OCI-LY7 (cell line): ENCODE data around the gene CUEDC1. TPM values are rescaled to one million over a fixed set of nuclear protein-coding genes. Genes with fewer than 3 reads are reported as not detected.

ENCODE experiments used
- BruUV-seq: library from RNA; stranded (reverse); fragments of 400-500 nt; replicated peaks from 2 replicates; lab custom pipeline; 2021; lab: Mats Ljungman, UMichigan
- CTCF ChIA-PET: fragments of 300-600 bp; sonication (Branson Sonifier 250); formaldehyde crosslinking; loops from one replicate; lab custom pipeline; 2022; ENCODE audit warnings: antibody characterized with exemption; ENCODE audit not compliant: unreplicated experiment; lab: Charles Lee
- POLR2A ChIA-PET: fragments of 300-600 bp; sonication (Branson Sonifier 250); formaldehyde crosslinking; loops from one replicate; lab custom pipeline; 2022; ENCODE audit warnings: antibody characterized with exemption; lab: Charles Lee
- DNase-seq: peaks from one replicate; pipeline ENCODE4 v3.0.0-alpha.2; 2015; ENCODE audit warnings: low spot score
- H2AFZ ChIP-seq: fragments of 200-600 bp; sonication (generic), shearing (Covaris generic); 2 replicates; pipeline ENCODE4 v1.6.1; 2014; ENCODE audit warnings: mild to moderate bottlenecking, antibody characterized with exemption, low read length, moderate library complexity
- H3K27ac ChIP-seq: fragments of 200-600 bp; sonication (generic); 2 replicates; pipeline ENCODE4 v1.5.1; 2014; ENCODE audit warnings: mixed run types, low read depth, mild to moderate bottlenecking, moderate library complexity, low read length, inconsistent platforms; ENCODE audit not compliant: poor library complexity, severe bottlenecking
- H3K36me3 ChIP-seq: fragments of 200-600 bp; sonication (generic); 2 replicates; pipeline ENCODE4 v1.6.1; 2014; ENCODE audit warnings: mild to moderate bottlenecking, antibody characterized with exemption, low read length, moderate library complexity, mixed read lengths; ENCODE audit not compliant: insufficient read depth
- H3K4me1 ChIP-seq: fragments of 200-600 bp; sonication (generic); 2 replicates; pipeline ENCODE4 v1.5.1; 2014; ENCODE audit warnings: mild to moderate bottlenecking, low read length; ENCODE audit not compliant: insufficient read depth, poor library complexity, severe bottlenecking
- H3K4me2 ChIP-seq: fragments of 200-600 bp; sonication (generic); 2 replicates; pipeline ENCODE4 v1.6.1; 2014; ENCODE audit warnings: mild to moderate bottlenecking, low read length
- H3K4me3 ChIP-seq: fragments of 200-600 bp; sonication (generic); 2 replicates; pipeline ENCODE4 v1.5.1; 2014; ENCODE audit warnings: mild to moderate bottlenecking, low read depth, low read length; ENCODE audit not compliant: poor library complexity, severe bottlenecking
- H3K79me2 ChIP-seq: fragments of 200-600 bp; sonication (generic); 2 replicates; pipeline ENCODE4 v1.6.1; 2016; ENCODE audit warnings: low read depth, mild to moderate bottlenecking, low read length, moderate library complexity, mixed read lengths; ENCODE audit not compliant: insufficient read depth
- H3K9me2 ChIP-seq: fragments of 200-600 bp; sonication (generic); 2 replicates; pipeline ENCODE4 v1.6.1; 2016; ENCODE audit warnings: mild to moderate bottlenecking, low read length, mixed read lengths; ENCODE audit not compliant: insufficient read depth
- H3K9me3 ChIP-seq: fragments of 200-600 bp; sonication (generic); 2 replicates; pipeline ENCODE4 v1.6.1; 2014; ENCODE audit warnings: mild to moderate bottlenecking, mixed run types, low read length, mixed read lengths
- H4K20me1 ChIP-seq: fragments of 200-600 bp; sonication (generic); 2 replicates; pipeline ENCODE4 v1.6.1; 2014; ENCODE audit warnings: mild to moderate bottlenecking, antibody characterized with exemption, low read length, moderate library complexity, mixed read lengths; ENCODE audit not compliant: insufficient read depth
- EZH2phosphoT487 ChIP-seq: fragments of 200-600 bp; sonication (generic); IDR thresholded peaks from 2 replicates; pipeline ENCODE4 v1.6.1; 2018; ENCODE audit warnings: low read depth, borderline replicate concordance, mild to moderate bottlenecking, mixed run types, antibody characterized with exemption, low read length, moderate library complexity, mixed read lengths
- intact Hi-C: fragments of 100-400 bp; cut with micrococcal nuclease; formaldehyde crosslinking; loops from one replicate; pipeline ENCODE4 v1.10.0; 2022; ENCODE audit not compliant: unreplicated experiment
- total RNA-seq, 2 experiments: library from RNA; depleted of rRNA in 1 of 2; stranded (reverse); fragments of >200 nt in 1 of 2; shearing (Covaris generic) in 1 of 2; gene quantifications; 2 replicates each; pipeline ENCODE4 v1.2.3, GENCODE V29; 2014 to 2022
- TF ChIP-seq, protein P1 (sequence below): fragments of 200-600 bp; sonication (generic); conservative IDR thresholded peaks from 2 replicates; pipeline ENCODE4 v1.5.1; 2014; ENCODE audit warnings: mild to moderate bottlenecking, antibody characterized with exemption, low read length, moderate library complexity, mixed read lengths

Gene CUEDC1
- total RNA-seq, 2 experiments from 2014 or later: 0.74 TPM; not detected in 1

- Histone ChIP-seq H3K4me3 (no peak overlapping the region), H3K9me2 (no peaks in the 10 kb centered on the region), H4K20me1 (no peaks in the 10 kb centered on the region), H3K79me2 (no peaks in the 10 kb centered on the region), H3K9me3 (no peaks in the 10 kb centered on the region), H3K27ac (no peak overlapping the region), H3K36me3 (no peaks in the 10 kb centered on the region), H2AFZ (no peak overlapping the region), H3K4me2 (no peak overlapping the region), H3K4me1 (peaks cover 16% of the 10 kb centered on the region)
- no peak for DNase-seq
- CTCF ChIA-PET: no interaction called here
- TF ChIP-seq, protein P1, sequence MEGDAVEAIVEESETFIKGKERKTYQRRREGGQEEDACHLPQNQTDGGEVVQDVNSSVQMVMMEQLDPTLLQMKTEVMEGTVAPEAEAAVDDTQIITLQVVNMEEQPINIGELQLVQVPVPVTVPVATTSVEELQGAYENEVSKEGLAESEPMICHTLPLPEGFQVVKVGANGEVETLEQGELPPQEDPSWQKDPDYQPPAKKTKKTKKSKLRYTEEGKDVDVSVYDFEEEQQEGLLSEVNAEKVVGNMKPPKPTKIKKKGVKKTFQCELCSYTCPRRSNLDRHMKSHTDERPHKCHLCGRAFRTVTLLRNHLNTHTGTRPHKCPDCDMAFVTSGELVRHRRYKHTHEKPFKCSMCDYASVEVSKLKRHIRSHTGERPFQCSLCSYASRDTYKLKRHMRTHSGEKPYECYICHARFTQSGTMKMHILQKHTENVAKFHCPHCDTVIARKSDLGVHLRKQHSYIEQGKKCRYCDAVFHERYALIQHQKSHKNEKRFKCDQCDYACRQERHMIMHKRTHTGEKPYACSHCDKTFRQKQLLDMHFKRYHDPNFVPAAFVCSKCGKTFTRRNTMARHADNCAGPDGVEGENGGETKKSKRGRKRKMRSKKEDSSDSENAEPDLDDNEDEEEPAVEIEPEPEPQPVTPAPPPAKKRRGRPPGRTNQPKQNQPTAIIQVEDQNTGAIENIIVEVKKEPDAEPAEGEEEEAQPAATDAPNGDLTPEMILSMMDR: 0 out of 2 replicates have a peak, but pooled peaks have one; percentile 8
- TF ChIP-seq EZH2phosphoT487: no peak
- POLR2A ChIA-PET: no interaction called here
- intact Hi-C loops: no loop called here
- no TSS peak for BruUV-seq
Measured at GRCh38 chr17:57875290-57876022, 79.8 kb downstream of the CUEDC1 start.

DNA sequence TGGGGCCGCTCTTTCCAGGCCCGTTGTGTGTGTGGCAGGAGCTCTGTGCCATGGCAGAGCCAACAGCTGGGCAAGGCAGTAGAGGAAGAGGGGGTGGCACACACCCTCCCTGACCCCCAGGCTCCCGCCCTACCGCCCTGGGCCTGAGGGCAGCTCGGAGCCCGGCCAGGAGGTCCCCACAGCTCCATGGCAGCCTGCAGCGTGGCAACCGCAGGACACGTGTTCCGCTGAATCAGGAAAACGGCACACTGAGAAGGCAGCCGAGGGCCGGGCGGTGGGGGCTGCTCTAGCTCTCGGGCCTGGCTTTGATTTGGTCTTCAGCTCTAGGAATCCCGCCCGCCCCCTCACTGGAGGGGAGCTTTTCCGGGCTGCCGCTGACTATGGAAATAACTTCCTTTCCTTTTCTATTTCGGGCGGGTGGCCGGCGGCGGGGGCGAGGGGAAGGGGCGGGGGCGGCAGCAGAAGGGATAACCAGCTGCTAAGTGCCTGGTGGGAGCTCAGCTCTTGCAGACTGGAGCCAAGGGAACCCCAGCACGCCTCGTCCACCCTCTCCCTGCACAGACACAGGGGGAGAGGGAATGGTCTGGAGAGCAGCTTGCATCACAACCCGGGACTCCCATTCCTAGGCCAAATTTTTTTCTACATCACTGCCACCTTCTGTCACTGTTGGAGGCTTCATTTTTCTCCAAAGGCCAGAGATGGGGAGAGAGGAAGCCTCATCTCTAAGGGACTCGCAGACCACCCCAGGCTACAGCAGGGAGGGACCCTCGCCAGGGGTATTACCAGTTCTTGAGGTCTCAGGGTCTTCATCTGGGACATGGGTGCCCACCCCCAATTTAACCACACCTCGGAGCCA lies 80.5 kb downstream of the CUEDC1 start:
- no peak overlapping the region for H3K4me2 ChIP-seq
- no TSS peak for BruUV-seq
- POLR2A ChIA-PET: interaction anchor here (0.6 to 1.1 kb wide), 3 partner anchors 23 to 564 kb away, joined by 3 read pairs; no protein-coding TSS in a partner anchor
- no peaks in the 10 kb centered on the region for H4K20me1 ChIP-seq
- peaks cover 16% of the 10 kb centered on the region for H3K4me1 ChIP-seq
- no peak overlapping the region for H3K4me3 ChIP-seq
- no peaks in the 10 kb centered on the region for H3K9me2 ChIP-seq
- TF ChIP-seq EZH2phosphoT487: no peak
- TF ChIP-seq, protein P1: no peak
- no peak for DNase-seq
- CTCF ChIA-PET: no interaction called here
- H3K36me3 ChIP-seq: no peaks in the 10 kb centered on the region
- no peak overlapping the region for H3K27ac ChIP-seq
- no peak overlapping the region for H2AFZ ChIP-seq
- intact Hi-C loops: no loop called here
- H3K79me2 ChIP-seq: no peaks in the 10 kb centered on the region
- no peaks in the 10 kb centered on the region for H3K9me3 ChIP-seq
